GM23338 (cell line): ENCODE measurements around the gene NECTIN1. TPM values are rescaled to one million over a fixed set of nuclear protein-coding genes. Genes with fewer than 3 reads are reported as not detected.

Source experiments
- ATAC-seq: fragments of 200-7000 bp; cut with Tn5 transposase; 3 replicates; pipeline ENCODE4 v1.9.1; 2020
- DNase-seq: peaks from one replicate; pipeline ENCODE4 v3.0.0-alpha.2; 2015; ENCODE audit warnings: low spot score
- H2AFZ ChIP-seq: fragments of 200-600 bp; sonication (generic); 2 replicates; pipeline ENCODE4 v1.8.0; 2016; ENCODE audit warnings: antibody characterized with exemption, mild to moderate bottlenecking, moderate library complexity
- H3F3A ChIP-seq: fragments of 200-600 bp; sonication (generic); replicated peaks from 2 replicates; pipeline ENCODE4 v1.8.0; 2017; ENCODE audit warnings: antibody characterized with exemption, mixed run types, low read depth
- H3K27ac ChIP-seq: fragments of 200-600 bp; sonication (generic); 2 replicates; pipeline ENCODE4 v1.6.1; 2016; ENCODE audit warnings: low read depth
- H3K27me3 ChIP-seq: fragments of 200-600 bp; sonication (generic); 2 replicates; pipeline ENCODE4 v1.8.0; 2016; ENCODE audit warnings: mild to moderate bottlenecking, mixed run types, moderate library complexity; ENCODE audit not compliant: insufficient read depth
- H3K36me3 ChIP-seq: fragments of 200-600 bp; sonication (generic); 2 replicates; pipeline ENCODE4 v1.8.0; 2016; ENCODE audit warnings: mild to moderate bottlenecking; ENCODE audit not compliant: insufficient read depth
- H3K4me1 ChIP-seq: fragments of 200-600 bp; sonication (generic); 2 replicates; pipeline ENCODE4 v1.8.0; 2016; ENCODE audit warnings: mild to moderate bottlenecking, moderate library complexity; ENCODE audit not compliant: insufficient read depth
- H3K4me2 ChIP-seq: fragments of 200-600 bp; sonication (generic); 2 replicates; pipeline ENCODE4 v1.7.1; 2017; ENCODE audit warnings: mixed run types
- H3K4me3 ChIP-seq: fragments of 200-600 bp; sonication (generic); 2 replicates; pipeline ENCODE4 v1.6.1; 2016; ENCODE audit warnings: mixed run types
- H3K79me2 ChIP-seq: fragments of 200-600 bp; sonication (generic); replicated peaks from 2 replicates; pipeline ENCODE4 v1.8.0; 2017; ENCODE audit warnings: mild to moderate bottlenecking; ENCODE audit not compliant: insufficient read depth
- H3K9me2 ChIP-seq: fragments of 200-600 bp; sonication (generic); 2 replicates; pipeline ENCODE4 v1.8.0; 2017; ENCODE audit not compliant: insufficient read depth
- H4K20me1 ChIP-seq: fragments of 200-600 bp; sonication (generic); replicated peaks from 2 replicates; pipeline ENCODE4 v1.8.0; 2017; ENCODE audit warnings: mild to moderate bottlenecking; ENCODE audit not compliant: insufficient read depth
- H3K27ac Mint-ChIP-seq: 2 replicates; pipeline ENCODE4 v1.8.0; 2020; ENCODE audit warnings: inconsistent platforms, mild to moderate bottlenecking, moderate library complexity, mixed read lengths
- H3K27me3 Mint-ChIP-seq: 3 replicates; pipeline ENCODE4 v1.8.0; 2022; ENCODE audit warnings: low read depth, mild to moderate bottlenecking, moderate library complexity, mixed read lengths, inconsistent platforms; ENCODE audit not compliant: insufficient read depth, poor library complexity
- H3K36me3 Mint-ChIP-seq: 3 replicates; pipeline ENCODE4 v1.8.0; 2021; ENCODE audit warnings: low read depth, mild to moderate bottlenecking, inconsistent platforms, moderate library complexity, mixed read lengths
- H3K4me1 Mint-ChIP-seq: 3 replicates; pipeline ENCODE4 v1.8.0; 2020; ENCODE audit warnings: mild to moderate bottlenecking, inconsistent platforms, mixed read lengths
- H3K4me3 Mint-ChIP-seq: 3 replicates; pipeline ENCODE4 v1.8.0; 2021; ENCODE audit warnings: moderate library complexity, mild to moderate bottlenecking, inconsistent platforms, mixed read lengths
- H3K9me3 Mint-ChIP-seq: 3 replicates; pipeline ENCODE4 v1.8.0; 2020; ENCODE audit warnings: moderate library complexity, mild to moderate bottlenecking, inconsistent platforms, mixed read lengths
- ETS1 ChIP-seq: IDR thresholded peaks from 2 replicates; pipeline ENCODE4 v1.6.1; 2016; ENCODE audit warnings: antibody characterized with exemption
- EZH2phosphoT487 ChIP-seq: fragments of 200-600 bp; sonication (generic); IDR thresholded peaks from one replicate; pipeline ENCODE4 v1.8.1; 2018; ENCODE audit warnings: antibody characterized with exemption; ENCODE audit not compliant: unreplicated experiment
- JUNB ChIP-seq: IDR thresholded peaks from one replicate; pipeline ENCODE4 v1.6.1; 2016; ENCODE audit warnings: antibody characterized with exemption; ENCODE audit not compliant: unreplicated experiment
- NANOG ChIP-seq: IDR thresholded peaks from 2 replicates; pipeline ENCODE4 v1.6.1; 2016; ENCODE audit warnings: antibody characterized with exemption, borderline replicate concordance
- POLR2AphosphoS5 ChIP-seq: IDR thresholded peaks from 2 replicates; pipeline ENCODE4 v1.6.1; 2016; ENCODE audit warnings: antibody characterized with exemption, low read depth
- STAT1 ChIP-seq: IDR thresholded peaks from one replicate; pipeline ENCODE4 v1.6.1; 2016; ENCODE audit warnings: antibody characterized with exemption; ENCODE audit not compliant: unreplicated experiment
- ZNF114 ChIP-seq: fragments of 250-450 bp; sonication (Bioruptor Pico); IDR thresholded peaks from 2 replicates; pipeline ENCODE4 v1.5.0; 2020; ENCODE audit warnings: mild to moderate bottlenecking, moderate library complexity
- ZNF462 ChIP-seq: fragments of 250-450 bp; sonication (Bioruptor Pico); IDR thresholded peaks from 2 replicates; pipeline ENCODE4 v1.5.0; 2020; ENCODE audit warnings: mild to moderate bottlenecking, moderate library complexity
- polyA plus RNA-seq: library from polyadenylated mRNA; unstranded; fragments of >200 nt; fragmentation: Nextera tagmentation; extraction: Ambion mirVana; gene quantifications from 2 replicates; pipeline ENCODE4 v1.2.1, GENCODE V29; 2016
- total RNA-seq: library from RNA; depleted of rRNA; stranded (reverse); fragments of >200 nt; shearing (Covaris generic); gene quantifications from 2 replicates; pipeline ENCODE4 v1.2.3, GENCODE V29; 2014

The NECTIN1 gene
- total and polyA plus RNA-seq, 2 experiments from 2014 or later = 18.7 to 56.3 TPM

- H3K4me2 ChIP-seq = no peak overlapping the region
- H3K4me1 Mint-ChIP-seq = no peaks in the 10 kb centered on the region
- no peaks in the 10 kb centered on the region for H3K79me2 ChIP-seq
- H3K36me3 Mint-ChIP-seq = no peaks in the 10 kb centered on the region
- H3K9me2 ChIP-seq = no peaks in the 10 kb centered on the region
- H3K36me3 ChIP-seq = no peaks in the 10 kb centered on the region
- peaks cover 26% of the 10 kb centered on the region for H3K27me3 Mint-ChIP-seq
- H3K27ac ChIP-seq = no peak overlapping the region
- H4K20me1 ChIP-seq = no peaks in the 10 kb centered on the region
- no peaks in the 10 kb centered on the region for H3K9me3 Mint-ChIP-seq
- TF ChIP-seq STAT1 = no peak
- no peak for TF ChIP-seq NANOG
- TF ChIP-seq ETS1 = no peak
- no peak for TF ChIP-seq EZH2phosphoT487
- TF ChIP-seq ZNF114 (CRISPR knock-in tag) = no peak
- no peak for TF ChIP-seq POLR2AphosphoS5
- no peak for TF ChIP-seq ZNF462 (CRISPR knock-in tag)
- no peak for TF ChIP-seq JUNB
- DNase-seq (no peak), ATAC-seq (no peak)
- no peak overlapping the region for H3K27ac Mint-ChIP-seq
- H3K4me3 ChIP-seq = no peak overlapping the region
- H3K4me3 Mint-ChIP-seq = no peak overlapping the region
- H2AFZ ChIP-seq = no peak overlapping the region
- H3K27me3 ChIP-seq = no peaks in the 10 kb centered on the region
- H3K4me1 ChIP-seq = no peaks in the 10 kb centered on the region
- H3F3A ChIP-seq = no peaks in the 10 kb centered on the region
These were observed 94.7 kb downstream of the NECTIN1 start for GRCh38 chr11:119634301-119634700.
